Measurements from ENCODE around the gene POC1A.
"Not testable (repeated sequence)": the region's sequence is repeated elsewhere in the genome, so short reads cannot be mapped to it uniquely, and the experiment has no call there.

The POC1A gene

GRCh38 chr3:52046902-52047239, 107.4 kb downstream of the POC1A start:
- DNase-seq (ENCODE audit: low read depth, low spot score): no peak

DNA sequence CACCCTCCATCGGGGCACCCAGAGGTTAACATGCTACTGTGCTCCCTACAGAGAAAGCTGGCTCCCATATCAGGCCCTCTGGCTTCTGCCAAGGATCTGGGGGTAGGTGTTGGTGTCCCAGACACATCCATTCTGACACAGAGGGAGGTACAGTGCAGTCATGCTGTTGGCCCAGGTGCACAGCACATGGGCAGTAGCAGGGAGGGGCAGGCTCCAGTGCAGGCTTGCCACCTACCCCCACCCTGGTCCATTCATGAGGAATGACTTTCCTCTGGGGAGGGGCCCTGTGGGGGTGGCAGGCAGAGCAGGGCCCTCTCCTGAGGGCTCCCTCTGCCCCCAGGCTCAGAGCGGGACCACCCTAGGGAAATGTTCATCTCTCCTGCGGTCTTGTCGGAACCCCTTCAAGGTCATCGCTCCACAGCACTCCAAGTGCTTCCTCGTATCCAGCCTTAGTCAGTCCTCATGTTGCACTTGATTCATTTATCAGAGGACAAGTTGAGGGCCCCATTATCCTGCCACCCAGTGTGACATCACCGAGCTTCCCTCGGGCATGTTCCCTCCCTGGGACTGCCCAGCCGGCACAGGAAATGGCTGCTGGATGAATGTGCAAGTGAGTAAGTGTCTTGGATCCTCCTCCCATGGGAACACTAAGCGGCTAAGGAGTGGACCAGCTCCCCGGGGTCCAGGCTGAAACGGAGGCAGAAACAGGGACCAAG, 107.9 kb downstream of the POC1A start:
- no peak for DNase-seq (ENCODE audit: low read depth, low spot score)

DNA sequence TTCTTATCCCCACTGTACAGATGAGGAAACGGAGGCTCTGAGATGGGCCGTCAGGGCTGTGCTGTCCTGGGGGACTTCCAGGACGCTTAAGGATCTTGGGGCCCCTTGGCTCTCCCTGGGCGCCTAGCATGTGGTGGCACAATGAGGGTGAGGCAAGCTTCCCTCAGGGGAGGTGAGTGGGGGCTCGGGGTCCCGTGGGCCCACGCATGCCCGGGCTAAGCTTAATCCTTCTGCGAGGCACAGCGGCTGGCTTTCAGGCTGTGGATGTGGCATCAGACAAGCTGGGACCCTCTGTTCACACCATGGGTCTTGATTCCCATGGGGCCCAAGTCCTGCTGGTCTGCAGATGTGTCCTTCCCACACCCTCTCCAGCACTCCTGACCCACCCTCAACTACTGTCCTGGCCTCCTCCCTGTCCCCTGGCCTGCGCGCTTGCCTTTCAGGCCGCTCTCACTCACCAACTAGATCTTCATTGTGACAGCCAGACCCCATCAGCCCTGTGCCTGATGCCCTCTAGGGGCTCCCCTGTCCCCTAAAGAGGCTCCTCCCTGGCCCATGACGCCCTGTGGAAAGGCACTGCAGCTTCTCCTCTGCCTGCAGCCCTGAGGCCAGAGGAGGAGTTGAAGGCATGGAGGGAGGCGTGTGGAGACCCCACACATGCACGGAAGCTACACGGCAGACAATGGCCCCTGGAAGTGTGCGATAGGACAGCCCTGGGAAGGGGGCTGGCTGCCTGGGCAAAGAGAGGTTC, 109.2 kb downstream of the POC1A start:
- no peak for DNase-seq (ENCODE audit: low read depth, low spot score)

- DNase-seq (ENCODE audit: low read depth, low spot score): no peak
Measured at GRCh38 chr3:52043750-52044149, 110.5 kb downstream of the POC1A start.

- not testable (repeated sequence) for DNase-seq (ENCODE audit: low read depth, low spot score)
Measured at GRCh38 chr3:52043039-52043438, 111.2 kb downstream of the POC1A start.

DNA sequence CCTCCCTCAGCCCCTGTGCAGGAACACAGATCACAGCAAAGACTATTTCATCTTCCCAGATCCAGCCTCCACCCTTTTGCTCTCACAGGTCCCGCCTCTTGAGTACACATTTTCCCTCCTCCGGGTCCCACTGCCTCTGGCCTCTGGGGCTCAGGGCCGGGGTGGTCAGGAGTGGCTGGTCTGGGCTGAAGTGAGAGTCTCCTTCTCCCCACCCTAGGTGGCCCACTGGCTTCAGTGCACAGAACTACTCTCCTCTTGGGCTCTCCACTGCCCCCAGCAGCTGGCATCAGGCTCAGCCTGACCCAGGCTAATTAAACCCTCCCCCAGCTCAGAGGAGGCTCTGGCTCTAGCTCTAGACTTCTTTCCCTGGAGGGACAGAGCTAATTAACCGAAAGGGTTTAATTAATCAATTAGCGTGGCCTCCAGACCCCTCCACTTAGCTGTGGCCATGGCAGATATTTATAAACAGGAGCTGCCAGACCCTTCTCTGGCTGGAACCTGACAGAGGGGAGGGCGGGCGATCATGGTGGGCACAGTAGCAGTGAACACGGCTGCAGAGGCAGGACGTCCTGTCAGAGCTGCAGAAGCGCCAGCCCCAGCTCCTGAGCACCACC, 113.0 kb downstream of the POC1A start:
- no peak for DNase-seq (ENCODE audit: low read depth, low spot score)

- no peak for DNase-seq (ENCODE audit: low read depth, low spot score)
Measured at GRCh38 chr3:52040600-52040999, 113.6 kb downstream of the POC1A start.

GRCh38 chr3:52039846-52040245, 114.4 kb downstream of the POC1A start:
- DNase-seq (ENCODE audit: low read depth, low spot score): no peak

GRCh38 chr3:52039426-52039825, 114.8 kb downstream of the POC1A start:
- no peak for DNase-seq (ENCODE audit: low read depth, low spot score)

GRCh38 chr3:52038227-52038626, 116.0 kb downstream of the POC1A start:
- no peak for DNase-seq (ENCODE audit: low read depth, low spot score)

GRCh38 chr3:52037291-52037690, 116.9 kb downstream of the POC1A start:
- DNase-seq (ENCODE audit: low read depth, low spot score): no peak

GRCh38 chr3:52036829-52037228, 117.4 kb downstream of the POC1A start:
- no peak for DNase-seq (ENCODE audit: low read depth, low spot score)

DNA sequence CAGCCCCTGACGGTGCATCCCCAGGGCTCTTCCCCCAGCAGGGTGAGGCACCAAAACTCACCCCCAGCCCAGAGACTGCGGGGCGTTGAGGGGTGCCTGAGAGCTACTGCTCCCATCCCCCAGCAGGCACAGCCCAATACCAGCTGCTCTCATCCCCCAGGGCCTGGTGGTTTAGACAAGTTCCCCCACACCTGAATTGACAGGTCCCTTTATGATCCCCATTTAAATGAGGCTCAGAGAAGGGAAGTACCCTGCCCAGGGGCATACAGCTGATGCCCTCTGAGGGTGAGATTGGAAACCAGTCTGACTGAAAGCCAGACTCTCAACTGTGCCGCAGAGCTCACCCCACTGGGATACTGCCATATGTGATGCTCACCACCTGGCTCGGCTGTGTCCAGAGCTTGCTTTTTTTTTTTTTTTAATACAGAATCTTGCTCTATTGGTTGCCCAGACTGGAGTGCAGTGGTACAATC, 118.0 kb downstream of the POC1A start:
- no peak for DNase-seq (ENCODE audit: low read depth, low spot score)

GRCh38 chr3:52034651-52035050, 119.6 kb downstream of the POC1A start:
- no peak for DNase-seq (ENCODE audit: low read depth, low spot score)

DNA sequence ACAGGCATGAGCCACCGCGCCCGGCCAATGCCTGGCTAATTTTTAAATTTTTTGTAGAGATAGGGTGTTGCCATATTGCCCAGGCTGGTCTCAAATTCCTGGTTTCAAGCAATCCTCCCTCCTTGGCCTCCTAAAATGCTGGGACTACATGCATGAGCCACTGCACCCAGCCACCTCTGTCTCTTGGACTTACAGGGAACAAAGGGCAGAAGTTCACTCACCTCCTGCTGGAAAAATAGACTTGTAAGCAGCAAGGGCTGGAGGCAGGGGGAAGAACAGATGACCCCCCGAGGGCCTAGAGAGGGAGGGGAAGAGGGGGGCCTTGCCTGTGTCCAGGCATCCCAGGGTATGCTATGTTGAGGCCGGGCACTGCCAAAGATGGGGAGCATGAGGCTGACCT, 120.0 kb downstream of the POC1A start:
- DNase-seq (ENCODE audit: low read depth, low spot score): no peak

- not testable (repeated sequence) for DNase-seq (ENCODE audit: low read depth, low spot score)
Measured at GRCh38 chr3:52033748-52034147, 120.5 kb downstream of the POC1A start.

DNA sequence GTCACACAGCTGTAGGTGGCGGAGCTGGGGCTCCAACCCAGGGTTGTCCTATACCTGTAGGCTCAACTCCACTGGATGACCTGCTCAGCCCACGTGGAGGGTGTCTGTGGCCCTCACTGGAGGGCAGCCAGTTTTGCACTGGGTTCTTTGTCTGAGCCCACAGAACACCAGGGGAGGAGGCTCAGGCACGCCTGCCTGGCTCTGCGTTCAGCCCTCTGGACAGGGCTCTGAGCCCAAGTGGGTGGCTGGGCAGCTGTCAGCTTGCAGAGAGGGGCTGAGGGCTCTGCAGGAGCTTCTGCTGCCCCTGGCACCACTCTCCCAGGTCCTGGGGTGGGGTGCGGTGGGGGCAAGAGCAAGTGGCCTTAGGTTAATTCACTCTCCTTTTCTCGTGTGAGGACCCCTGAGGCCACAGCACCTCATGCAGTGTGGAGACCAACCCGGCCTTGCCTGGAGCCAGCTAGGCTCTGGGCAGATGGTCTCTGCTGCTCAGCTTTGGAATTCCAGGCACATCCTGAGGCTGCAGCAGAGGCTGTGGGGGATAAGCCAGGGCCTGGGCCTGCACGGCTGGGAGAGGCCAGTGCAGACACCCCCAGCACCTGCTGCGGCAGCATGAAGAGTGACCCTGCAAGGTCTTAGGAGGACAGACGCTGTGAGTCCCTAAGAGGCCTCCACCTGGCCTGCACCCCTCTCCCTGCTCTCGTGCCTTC, 121.4 kb downstream of the POC1A start:
- no peak for DNase-seq (ENCODE audit: low read depth, low spot score)

DNA sequence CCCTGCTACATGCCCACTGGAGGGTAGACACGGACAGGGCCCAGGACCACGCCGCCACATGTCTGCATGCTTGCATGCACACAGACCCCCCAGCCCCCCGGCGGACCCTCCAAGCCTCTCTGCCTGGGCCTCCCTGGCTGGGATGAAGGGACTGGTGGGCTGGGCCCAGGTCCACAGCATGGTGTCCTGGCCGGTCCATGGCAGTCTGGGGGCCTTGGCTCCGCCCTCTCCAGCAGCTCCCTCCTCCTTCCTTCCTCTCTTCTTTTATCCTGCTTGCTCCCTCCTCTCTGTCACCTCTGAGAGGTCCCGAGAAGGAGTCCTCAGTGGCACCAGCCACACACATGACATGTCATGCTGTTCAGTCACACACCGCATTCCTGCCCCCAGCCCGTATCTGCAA, 122.3 kb downstream of the POC1A start:
- DNase-seq (ENCODE audit: low read depth, low spot score): no peak

DNA sequence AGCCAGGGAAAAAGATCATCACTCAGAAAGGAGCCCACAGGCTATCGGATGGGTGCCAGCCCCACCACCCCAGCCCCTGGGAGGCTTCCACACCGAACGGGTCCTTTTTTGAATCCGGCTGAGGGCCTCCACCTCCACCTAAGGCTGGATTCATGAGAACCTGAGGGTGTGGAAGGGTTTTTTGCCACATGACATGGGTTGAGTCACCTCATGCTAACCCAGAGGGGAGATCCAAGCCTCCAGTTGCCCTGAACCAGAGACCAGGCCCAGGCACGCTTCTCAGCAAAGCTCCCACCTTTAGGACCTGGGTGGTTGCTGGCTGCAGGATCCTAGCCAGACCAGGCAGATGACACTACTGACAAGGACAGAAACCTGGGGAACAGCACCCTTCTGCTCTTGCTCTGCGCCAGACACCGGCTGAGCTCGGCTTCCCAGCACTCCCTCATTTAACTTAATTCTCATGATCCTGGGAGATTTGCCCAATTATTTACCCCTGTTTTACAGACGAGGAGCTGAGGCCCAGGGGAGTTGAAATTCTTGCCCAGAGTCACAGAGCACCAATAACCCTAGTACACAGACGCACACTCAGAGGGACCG, 123.4 kb downstream of the POC1A start:
- no peak for DNase-seq (ENCODE audit: low read depth, low spot score)

DNA sequence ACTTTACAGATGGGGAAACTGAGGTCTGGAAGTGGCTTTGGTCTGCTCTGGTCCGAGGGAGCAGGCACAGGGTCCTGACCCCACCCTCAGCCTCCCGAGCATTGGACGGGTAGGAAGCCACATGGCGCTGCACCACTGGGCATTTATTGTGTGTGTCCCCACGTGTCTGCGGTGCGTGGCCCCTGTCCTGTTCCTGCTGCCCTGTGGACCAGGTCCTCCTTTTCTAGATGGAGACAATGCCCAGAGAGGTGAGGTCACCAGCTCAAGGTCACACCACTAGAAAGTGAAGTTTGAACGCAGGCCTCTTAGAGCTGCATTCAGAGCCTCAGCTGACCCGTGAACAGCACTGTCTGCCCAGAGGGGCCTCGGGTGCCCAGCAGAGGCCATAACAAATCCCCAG, 124.7 kb downstream of the POC1A start:
- DNase-seq (ENCODE audit: low read depth, low spot score): no peak

- DNase-seq (ENCODE audit: low read depth, low spot score): no peak
Measured at GRCh38 chr3:52029053-52029452, 125.2 kb downstream of the POC1A start.

GRCh38 chr3:52028572-52028971, 125.7 kb downstream of the POC1A start:
- no peak for DNase-seq (ENCODE audit: low read depth, low spot score)
